GM04504 (cell line): Measurements from ENCODE around the gene TMEM163.

Source experiments
- DNase-seq: peaks from one replicate; pipeline ENCODE4 v3.0.0-alpha.2; 2012; ENCODE audit warnings: low read depth

TMEM163 gene

GRCh38 chr2:134457765-134458472 is 260.9 kb downstream of the TMEM163 start:
- DNase-seq: no peak

- no peak for DNase-seq
These were observed 261.4 kb downstream of the TMEM163 start for GRCh38 chr2:134457353-134457752.

- no peak for DNase-seq
These were observed 263.4 kb downstream of the TMEM163 start for GRCh38 chr2:134455426-134455825.

- no peak for DNase-seq
These were observed 263.9 kb downstream of the TMEM163 start for GRCh38 chr2:134454931-134455330.

- DNase-seq: no peak
These were observed 264.4 kb downstream of the TMEM163 start for GRCh38 chr2:134454426-134454825.

GRCh38 chr2:134453973-134454372 is 264.8 kb downstream of the TMEM163 start:
- no peak for DNase-seq

GRCh38 chr2:134453476-134453875 is 265.3 kb downstream of the TMEM163 start:
- no peak for DNase-seq

- no peak for DNase-seq
These were observed 266.6 kb downstream of the TMEM163 start for GRCh38 chr2:134452042-134452733.

GRCh38 chr2:134451347-134451630 is 267.5 kb downstream of the TMEM163 start:
- DNase-seq: no peak

- DNase-seq: no peak
These were observed 268.9 kb downstream of the TMEM163 start for GRCh38 chr2:134449751-134450513.

GRCh38 chr2:134449157-134449556 is 269.6 kb downstream of the TMEM163 start:
- DNase-seq: no peak

- DNase-seq: no peak
These were observed 270.1 kb downstream of the TMEM163 start for GRCh38 chr2:134448650-134449049.

- no peak for DNase-seq
These were observed 271.1 kb downstream of the TMEM163 start for GRCh38 chr2:134447669-134448068.

GRCh38 chr2:134446383-134447017 is 272.3 kb downstream of the TMEM163 start:
- DNase-seq: peak; percentile 17

- DNase-seq: no peak
These were observed 272.8 kb downstream of the TMEM163 start for GRCh38 chr2:134445985-134446382.

- DNase-seq: no peak
These were observed 273.7 kb downstream of the TMEM163 start for GRCh38 chr2:134445116-134445515.

GRCh38 chr2:134443814-134444480 is 274.9 kb downstream of the TMEM163 start:
- no peak for DNase-seq

GRCh38 chr2:134441153-134441863 is 277.5 kb downstream of the TMEM163 start:
- no peak for DNase-seq

- no peak for DNase-seq
These were observed 278.4 kb downstream of the TMEM163 start for GRCh38 chr2:134440336-134440909.

- DNase-seq: no peak
These were observed 280.4 kb downstream of the TMEM163 start for GRCh38 chr2:134438371-134438770.

- DNase-seq: no peak
These were observed 282.1 kb downstream of the TMEM163 start for GRCh38 chr2:134436706-134437105.
